Measurements from ENCODE around the gene CASTOR1.

DNA sequence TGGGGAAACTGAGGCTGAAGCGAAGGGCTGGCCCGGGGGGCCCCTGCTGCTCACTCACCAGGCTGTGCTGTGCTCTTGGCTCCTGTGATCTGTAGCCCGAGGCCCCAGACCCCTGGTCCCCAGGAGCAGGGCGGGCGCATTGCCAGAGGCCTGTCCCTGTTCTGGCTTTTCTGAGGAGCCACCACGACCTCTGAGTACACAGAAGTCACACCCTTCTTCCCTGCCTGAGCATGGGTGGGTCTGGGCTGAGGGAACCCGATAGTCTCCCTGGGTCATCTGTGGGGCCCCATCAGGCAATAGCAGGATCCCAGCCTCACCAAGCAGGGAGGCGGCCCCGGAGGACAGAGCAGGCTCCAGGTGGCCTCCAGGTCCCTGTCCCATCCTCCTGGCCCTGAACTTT, 5.1 kb downstream of the CASTOR1 start:
- TF ChIP-seq, protein P1, sequence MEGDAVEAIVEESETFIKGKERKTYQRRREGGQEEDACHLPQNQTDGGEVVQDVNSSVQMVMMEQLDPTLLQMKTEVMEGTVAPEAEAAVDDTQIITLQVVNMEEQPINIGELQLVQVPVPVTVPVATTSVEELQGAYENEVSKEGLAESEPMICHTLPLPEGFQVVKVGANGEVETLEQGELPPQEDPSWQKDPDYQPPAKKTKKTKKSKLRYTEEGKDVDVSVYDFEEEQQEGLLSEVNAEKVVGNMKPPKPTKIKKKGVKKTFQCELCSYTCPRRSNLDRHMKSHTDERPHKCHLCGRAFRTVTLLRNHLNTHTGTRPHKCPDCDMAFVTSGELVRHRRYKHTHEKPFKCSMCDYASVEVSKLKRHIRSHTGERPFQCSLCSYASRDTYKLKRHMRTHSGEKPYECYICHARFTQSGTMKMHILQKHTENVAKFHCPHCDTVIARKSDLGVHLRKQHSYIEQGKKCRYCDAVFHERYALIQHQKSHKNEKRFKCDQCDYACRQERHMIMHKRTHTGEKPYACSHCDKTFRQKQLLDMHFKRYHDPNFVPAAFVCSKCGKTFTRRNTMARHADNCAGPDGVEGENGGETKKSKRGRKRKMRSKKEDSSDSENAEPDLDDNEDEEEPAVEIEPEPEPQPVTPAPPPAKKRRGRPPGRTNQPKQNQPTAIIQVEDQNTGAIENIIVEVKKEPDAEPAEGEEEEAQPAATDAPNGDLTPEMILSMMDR (IDR thresholded peaks at IDR 0.05), result no peak
- no peak for TF ChIP-seq POLR2A (IDR thresholded peaks at IDR 0.05)

Measured in upper lobe of left lung (tissue), 4 donors.